WTC11 (cell line): Measurements from ENCODE around the gene BBS5.

Experiments used
- CTCF ChIP-seq: fragments of 200-600 bp; IDR thresholded peaks from 2 replicates; pipeline ENCODE4 v1.8.0; 2022; ENCODE audit warnings: antibody characterized with exemption
- IRF1 ChIP-seq: sonication (generic); formaldehyde crosslinking; IDR thresholded peaks from 2 replicates; pipeline ENCODE4 v1.8.0; 2023; ENCODE audit warnings: missing genetic modification reagents
- MXD4 ChIP-seq: fragments of 250-450 bp; sonication (Bioruptor Pico); IDR thresholded peaks from 2 replicates; pipeline ENCODE4 v1.8.0; 2021; ENCODE audit warnings: mild to moderate bottlenecking, moderate library complexity, borderline replicate concordance
- NFE2L1 ChIP-seq: sonication (generic); formaldehyde crosslinking; IDR thresholded peaks from 2 replicates; pipeline ENCODE4 v1.8.1; 2023; ENCODE audit warnings: missing genetic modification reagents

- TF ChIP-seq CTCF = no peak
- TF ChIP-seq IRF1 (CRISPR knock-in tag) = no peak
- no peak for TF ChIP-seq NFE2L1 (CRISPR knock-in tag)
- no peak for TF ChIP-seq MXD4
Measured at GRCh38 chr2:169511818-169512217, 32.5 kb downstream of the BBS5 start.
